ENCODE measurements around the gene ZNF789.

DNA sequence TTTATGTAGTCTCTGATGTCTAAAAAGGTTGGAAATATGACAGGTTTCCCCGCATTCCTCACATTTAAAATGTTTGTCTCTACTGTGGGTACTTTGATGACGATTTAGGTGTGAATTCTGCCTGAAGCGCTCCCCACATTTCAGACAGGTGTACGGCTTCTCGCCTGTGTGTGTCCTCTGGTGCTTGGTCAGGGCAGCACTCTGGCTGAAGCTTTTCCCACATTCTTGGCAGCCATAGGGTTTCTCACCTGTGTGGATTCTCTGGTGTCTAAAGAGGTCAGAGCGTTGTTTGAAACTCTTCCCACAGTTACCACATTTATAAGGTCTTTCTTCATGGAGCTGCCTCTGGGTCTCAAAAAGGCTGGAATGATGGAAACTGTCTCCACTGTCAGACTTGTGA lies 21.1 kb downstream of the ZNF789 start:
- TF ChIP-seq, protein P1, sequence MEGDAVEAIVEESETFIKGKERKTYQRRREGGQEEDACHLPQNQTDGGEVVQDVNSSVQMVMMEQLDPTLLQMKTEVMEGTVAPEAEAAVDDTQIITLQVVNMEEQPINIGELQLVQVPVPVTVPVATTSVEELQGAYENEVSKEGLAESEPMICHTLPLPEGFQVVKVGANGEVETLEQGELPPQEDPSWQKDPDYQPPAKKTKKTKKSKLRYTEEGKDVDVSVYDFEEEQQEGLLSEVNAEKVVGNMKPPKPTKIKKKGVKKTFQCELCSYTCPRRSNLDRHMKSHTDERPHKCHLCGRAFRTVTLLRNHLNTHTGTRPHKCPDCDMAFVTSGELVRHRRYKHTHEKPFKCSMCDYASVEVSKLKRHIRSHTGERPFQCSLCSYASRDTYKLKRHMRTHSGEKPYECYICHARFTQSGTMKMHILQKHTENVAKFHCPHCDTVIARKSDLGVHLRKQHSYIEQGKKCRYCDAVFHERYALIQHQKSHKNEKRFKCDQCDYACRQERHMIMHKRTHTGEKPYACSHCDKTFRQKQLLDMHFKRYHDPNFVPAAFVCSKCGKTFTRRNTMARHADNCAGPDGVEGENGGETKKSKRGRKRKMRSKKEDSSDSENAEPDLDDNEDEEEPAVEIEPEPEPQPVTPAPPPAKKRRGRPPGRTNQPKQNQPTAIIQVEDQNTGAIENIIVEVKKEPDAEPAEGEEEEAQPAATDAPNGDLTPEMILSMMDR (IDR thresholded peaks at IDR 0.05) = no peak
- TF ChIP-seq POLR2A (IDR thresholded peaks at IDR 0.05) = no peak

Data from adrenal gland (tissue), 5 donors.